Retinal pigment epithelial cell (primary cell): ENCODE measurements around the gene TMEM121B.

Source experiments
- DNase-seq: peaks from one replicate; pipeline ENCODE4 v3.0.0-alpha.2; 2010; ENCODE audit warnings: low read depth
- H3K4me3 ChIP-seq: 2 replicates; pipeline ENCODE4 v1.5.1; 2011; ENCODE audit warnings: mild to moderate bottlenecking, low read length, control low read depth, moderate library complexity
- TF ChIP-seq, protein P1 (sequence below): conservative IDR thresholded peaks from 2 replicates; pipeline ENCODE4 v1.5.1; 2011; ENCODE audit warnings: low read depth, low read length, control low read depth, inconsistent platforms

The TMEM121B gene

DNA sequence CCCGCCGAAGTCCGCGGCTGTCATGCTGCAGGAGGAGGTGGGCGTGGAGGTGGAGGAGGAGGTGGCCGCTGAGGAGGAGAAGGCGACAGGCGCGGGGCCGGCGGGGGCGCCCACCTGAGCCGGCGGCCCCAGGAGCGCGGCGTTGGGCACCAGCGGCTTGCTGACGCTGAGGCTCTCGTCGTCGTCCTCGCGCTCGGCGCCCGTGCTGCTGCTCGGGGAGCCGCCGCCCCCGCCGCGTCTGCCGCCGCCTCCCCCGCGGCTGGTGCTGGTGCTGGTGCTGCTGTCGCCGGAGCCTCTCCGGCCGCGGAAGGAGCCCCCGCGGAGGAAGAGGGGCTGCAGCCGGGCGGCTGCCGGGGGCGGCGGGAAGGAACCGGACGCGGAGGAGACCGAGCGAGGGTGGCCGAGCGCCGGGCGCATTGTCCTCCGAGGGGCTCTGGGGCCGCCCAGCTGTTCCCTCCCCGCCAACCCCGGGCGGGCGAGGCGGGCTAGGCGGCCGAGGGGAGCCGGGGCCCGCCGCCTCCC lies 388 bp downstream of the TMEM121B start:
- H3K4me3 ChIP-seq: peak overlapping the region; percentile 41
- DNase-seq: no peak
- TF ChIP-seq, protein P1, sequence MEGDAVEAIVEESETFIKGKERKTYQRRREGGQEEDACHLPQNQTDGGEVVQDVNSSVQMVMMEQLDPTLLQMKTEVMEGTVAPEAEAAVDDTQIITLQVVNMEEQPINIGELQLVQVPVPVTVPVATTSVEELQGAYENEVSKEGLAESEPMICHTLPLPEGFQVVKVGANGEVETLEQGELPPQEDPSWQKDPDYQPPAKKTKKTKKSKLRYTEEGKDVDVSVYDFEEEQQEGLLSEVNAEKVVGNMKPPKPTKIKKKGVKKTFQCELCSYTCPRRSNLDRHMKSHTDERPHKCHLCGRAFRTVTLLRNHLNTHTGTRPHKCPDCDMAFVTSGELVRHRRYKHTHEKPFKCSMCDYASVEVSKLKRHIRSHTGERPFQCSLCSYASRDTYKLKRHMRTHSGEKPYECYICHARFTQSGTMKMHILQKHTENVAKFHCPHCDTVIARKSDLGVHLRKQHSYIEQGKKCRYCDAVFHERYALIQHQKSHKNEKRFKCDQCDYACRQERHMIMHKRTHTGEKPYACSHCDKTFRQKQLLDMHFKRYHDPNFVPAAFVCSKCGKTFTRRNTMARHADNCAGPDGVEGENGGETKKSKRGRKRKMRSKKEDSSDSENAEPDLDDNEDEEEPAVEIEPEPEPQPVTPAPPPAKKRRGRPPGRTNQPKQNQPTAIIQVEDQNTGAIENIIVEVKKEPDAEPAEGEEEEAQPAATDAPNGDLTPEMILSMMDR: no peak

DNA sequence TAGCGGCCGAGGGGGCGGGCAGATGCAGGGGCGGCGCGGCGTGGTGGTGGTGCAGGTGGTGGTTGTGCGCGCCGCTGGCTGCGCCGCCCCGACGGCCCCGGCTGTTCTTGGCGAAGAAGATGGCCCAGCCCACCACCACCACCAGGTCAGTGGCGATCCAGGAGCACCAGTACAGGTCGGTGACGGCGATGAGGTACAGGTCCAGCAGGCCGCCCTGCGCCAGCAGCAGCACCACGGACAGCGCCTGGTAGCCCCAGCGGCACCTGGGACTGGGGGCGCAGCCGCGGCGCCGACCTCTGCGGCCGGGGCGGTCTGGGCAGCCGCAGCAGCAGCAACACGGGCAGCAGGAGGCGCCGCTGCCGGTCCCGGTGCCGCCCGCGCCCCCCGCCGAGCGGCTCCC lies 879 bp downstream of the TMEM121B start:
- TF ChIP-seq, protein P1: no peak
- DNase-seq: peak; percentile 10
- no peak overlapping the region for H3K4me3 ChIP-seq

DNA sequence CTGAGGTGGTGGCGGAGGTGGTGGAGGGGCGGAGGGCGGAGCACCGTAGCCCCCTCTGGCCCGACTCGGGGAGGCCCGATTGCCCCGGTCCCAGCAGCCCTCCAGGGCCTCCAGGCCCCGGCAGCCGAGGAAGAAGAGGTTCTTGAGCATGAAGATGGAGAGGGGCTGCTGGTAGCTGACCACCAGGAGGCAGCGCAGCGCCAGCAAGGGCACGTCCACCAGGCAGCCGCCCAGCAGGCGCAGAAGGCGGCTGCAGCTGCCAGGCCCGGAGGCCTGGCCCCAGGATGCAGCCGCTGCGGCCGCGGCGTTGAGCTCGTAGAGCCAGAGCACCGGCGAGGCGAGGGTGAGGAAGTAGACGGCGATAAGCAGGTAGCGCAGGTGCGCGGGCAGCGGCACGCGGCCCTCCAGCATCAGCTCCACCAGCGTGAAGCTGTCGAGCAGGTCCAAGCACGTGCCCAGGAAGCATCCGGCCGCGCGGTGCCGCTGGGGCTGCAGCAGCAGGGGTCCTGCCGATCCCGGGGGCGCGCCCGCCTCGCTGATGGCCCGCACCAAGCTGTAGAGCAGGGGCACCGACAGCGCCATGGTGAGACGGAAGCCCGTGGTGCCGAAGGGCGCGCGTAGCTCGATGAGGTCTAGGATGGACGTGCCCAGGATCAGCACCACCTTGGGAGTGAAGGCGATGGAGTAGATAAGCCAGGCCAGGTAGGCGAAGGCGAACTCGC lies 1.5 kb downstream of the TMEM121B start:
- TF ChIP-seq, protein P1: peak; percentile 46
- DNase-seq: no peak
- no peak overlapping the region for H3K4me3 ChIP-seq

DNA sequence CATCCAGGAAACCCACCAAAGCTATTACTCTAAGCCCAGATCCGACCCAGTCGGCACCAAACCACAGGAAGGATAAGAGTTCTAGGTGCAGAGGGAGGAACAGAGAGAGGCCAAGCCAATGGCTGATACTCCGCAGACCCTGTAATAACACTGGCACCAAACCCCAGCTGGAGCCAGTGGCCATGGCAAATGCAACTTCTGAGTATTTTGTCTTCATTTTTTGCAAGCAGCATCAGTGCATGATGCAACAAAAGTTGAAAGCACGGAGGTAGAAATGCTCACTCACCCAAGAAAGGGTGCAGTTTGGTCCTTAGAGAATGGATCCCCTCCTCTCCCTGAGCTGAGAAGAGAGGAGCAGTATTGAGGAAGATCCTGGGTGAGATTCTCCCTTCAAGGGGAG lies 2.8 kb downstream of the TMEM121B start:
- TF ChIP-seq, protein P1: no peak
- no peak overlapping the region for H3K4me3 ChIP-seq
- no peak for DNase-seq

DNA sequence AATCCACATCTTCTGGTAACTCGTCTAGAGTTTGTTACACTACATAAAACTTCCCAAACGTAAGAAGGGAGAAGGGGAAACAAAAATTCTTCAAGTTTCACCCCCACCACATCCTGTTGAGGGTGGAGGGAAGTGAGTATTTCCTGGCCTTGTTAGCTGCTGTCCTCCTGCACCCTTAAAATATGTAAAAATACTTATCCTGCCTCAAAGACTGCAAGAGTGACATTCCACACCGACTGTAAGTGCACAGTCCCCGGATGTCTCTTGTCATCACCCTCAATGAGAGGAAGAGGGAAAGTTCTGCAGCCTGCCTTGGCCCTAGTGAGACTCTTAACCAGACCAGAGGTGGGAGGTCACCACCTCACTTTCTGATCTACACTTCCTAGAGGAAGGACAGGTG lies 3.3 kb downstream of the TMEM121B start:
- DNase-seq: no peak
- no peak overlapping the region for H3K4me3 ChIP-seq
- TF ChIP-seq, protein P1: no peak

DNA sequence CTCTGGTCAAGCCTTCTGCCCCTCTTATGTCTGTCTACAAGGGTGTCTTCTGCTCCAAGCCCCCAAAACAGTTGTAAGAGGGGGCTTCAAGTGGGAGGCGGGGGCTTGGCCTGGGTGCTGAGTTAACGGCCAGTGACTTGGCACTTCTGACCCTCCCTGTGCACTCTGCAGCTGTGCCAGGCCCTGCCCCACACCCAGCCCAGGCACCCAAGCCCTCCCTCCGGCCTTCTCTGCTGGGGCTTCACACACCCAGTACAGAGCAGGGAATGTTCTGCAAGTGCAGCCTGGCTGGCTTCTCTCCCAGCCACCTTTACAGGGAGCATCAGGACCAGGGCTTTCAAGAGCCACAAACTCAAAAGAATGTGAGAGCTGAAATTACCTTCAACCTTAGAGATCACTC lies 3.8 kb downstream of the TMEM121B start:
- TF ChIP-seq, protein P1: no peak
- no peak for DNase-seq
- H3K4me3 ChIP-seq: no peak overlapping the region
